Ishikawa (cell line): ENCODE data around the gene ZNF506.

Experiments
- CREB1 ChIP-seq: IDR thresholded peaks from 2 replicates; pipeline ENCODE4 v1.6.1; 2012; ENCODE audit warnings: low read depth
- MAX ChIP-seq: IDR thresholded peaks from 2 replicates; pipeline ENCODE4 v1.6.1; 2012
- RAD21 ChIP-seq: IDR thresholded peaks from 2 replicates; pipeline ENCODE4 v1.6.1; 2012; ENCODE audit warnings: low read depth
- REST ChIP-seq: IDR thresholded peaks from 2 replicates; pipeline ENCODE4 v1.6.1; 2012; ENCODE audit warnings: low read depth, mild to moderate bottlenecking
- TAF1 ChIP-seq: IDR thresholded peaks from 2 replicates; pipeline ENCODE4 v1.6.1; 2012; ENCODE audit warnings: low read depth, mild to moderate bottlenecking
- YY1 ChIP-seq: IDR thresholded peaks from 2 replicates; pipeline ENCODE4 v1.6.1; 2012; ENCODE audit warnings: low read depth

GRCh38 chr19:19752760-19753403, 68.7 kb downstream of the ZNF506 start:
- no peak for TF ChIP-seq TAF1
- no peak for TF ChIP-seq REST
- TF ChIP-seq CREB1, result no peak
- TF ChIP-seq RAD21, result no peak
- TF ChIP-seq MAX, result no peak
- TF ChIP-seq YY1, result no peak
